HCT116 (cell line): ENCODE measurements around the gene DND1. TPM values are rescaled to one million over a fixed set of nuclear protein-coding genes. Genes with fewer than 3 reads are reported as not detected.

Experiments
- ATAC-seq: fragments of 200-7000 bp; cut with Tn5 transposase; 2 replicates; pipeline ENCODE4 v1.9.1; 2020; ENCODE audit warnings: mild to moderate bottlenecking, moderate library complexity
- BruUV-seq: library from RNA; stranded (reverse); fragments of 400-500 nt; replicated peaks from 2 replicates; lab custom pipeline; 2021; lab: Mats Ljungman, UMichigan
- CTCF ChIA-PET: fragments of 300-600 bp; sonication (Branson Sonifier 250); formaldehyde crosslinking; loops from one replicate; lab custom pipeline; 2021; ENCODE audit warnings: antibody characterized with exemption; lab: Charles Lee
- POLR2A ChIA-PET: fragments of 300-600, 350-600 bp; sonication (Branson Sonifier 250); formaldehyde crosslinking; loops from one replicate; lab custom pipeline; 2021; ENCODE audit warnings: antibody characterized with exemption; lab: Charles Lee
- RAD21 ChIA-PET, 2 experiments: fragments of 300-600 bp; sonication (Branson Sonifier 250); formaldehyde crosslinking; loops; one replicate each; lab custom pipeline; 2023; ENCODE audit warnings: low total read pairs in 2 of 2; ENCODE audit not compliant: uncharacterized antibody in 2 of 2, unreplicated experiment in 2 of 2, low non-redundant PET in 1 of 2; lab: Charles Lee
- DNase-seq: peaks from one replicate; pipeline ENCODE4 v3.0.0-alpha.2; 2010; ENCODE audit warnings: low read depth, low spot score
- H2AFZ ChIP-seq: fragments of 200-600 bp; shearing (Covaris generic), sonication (generic); 2 replicates; pipeline ENCODE4 v1.6.1; 2017; ENCODE audit warnings: low read depth, mixed run types, mixed read lengths, antibody characterized with exemption, low read length; ENCODE audit not compliant: poor library complexity, severe bottlenecking
- H3K27ac ChIP-seq: 2 replicates; pipeline ENCODE4 v1.5.1; 2012; ENCODE audit warnings: low read depth, low read length
- H3K27me3 ChIP-seq: fragments of 200-600 bp; sonication (generic); 2 replicates; pipeline ENCODE4 v1.6.1; 2016; ENCODE audit warnings: mixed run types, low read length, mixed read lengths; ENCODE audit not compliant: insufficient read depth
- H3K36me3 ChIP-seq, 2 experiments: fragments of 200-500 bp in 1 of 2; fragments of 200-600 bp in 1 of 2; sonication (Bioruptor generic) in 1 of 2; sonication (generic) in 1 of 2; 2 replicates each; pipeline versions ENCODE4 v1.5.1 to v1.6.1; 2014 to 2016; ENCODE audit warnings: low read length in 2 of 2, inconsistent platforms in 1 of 2, mixed read lengths in 1 of 2, mixed run types in 1 of 2; ENCODE audit not compliant: insufficient read depth in 2 of 2, control insufficient read depth in 1 of 2
- H3K4me1 ChIP-seq, 2 experiments: fragments of 200-600 bp in 1 of 2; sonication (generic) in 1 of 2; 2 replicates each; pipeline versions ENCODE4 v1.5.1 to v1.6.1; 2012 to 2017; ENCODE audit warnings: low read length in 2 of 2, inconsistent platforms in 1 of 2, mild to moderate bottlenecking in 1 of 2, mixed read lengths in 1 of 2, mixed run types in 1 of 2, moderate library complexity in 1 of 2; ENCODE audit not compliant: insufficient read depth in 2 of 2, control insufficient read depth in 1 of 2
- H3K4me2 ChIP-seq: fragments of 200-600 bp; sonication (generic); 2 replicates; pipeline ENCODE4 v1.6.1; 2017; ENCODE audit warnings: mixed run types, low read length, mixed read lengths
- H3K4me3 ChIP-seq, 2 experiments: fragments of 200-600 bp in 1 of 2; sonication (generic) in 1 of 2; replicated peaks in 1 of 2; 2 replicates each; pipeline ENCODE4 v1.5.1; 2011 to 2016; ENCODE audit warnings: low read length in 2 of 2, control low read depth in 1 of 2, low read depth in 1 of 2, mild to moderate bottlenecking in 1 of 2, mixed read lengths in 1 of 2, mixed run types in 1 of 2
- H3K79me2 ChIP-seq: fragments of 200-600 bp; sonication (generic); 2 replicates; pipeline ENCODE4 v1.6.1; 2017; ENCODE audit warnings: mild to moderate bottlenecking, mixed run types, low read length, moderate library complexity, mixed read lengths; ENCODE audit not compliant: insufficient read depth
- H3K9ac ChIP-seq: fragments of 200-600 bp; sonication (generic); 2 replicates; pipeline ENCODE4 v1.6.1; 2016; ENCODE audit warnings: low read length, mixed read lengths
- H3K9me2 ChIP-seq: fragments of 200-600 bp; sonication (generic), shearing (Covaris generic); 2 replicates; pipeline ENCODE4 v1.6.1; 2017; ENCODE audit warnings: mixed run types, mild to moderate bottlenecking, moderate library complexity; ENCODE audit not compliant: insufficient read depth
- H3K9me3 ChIP-seq, 2 experiments: fragments of 200-500 bp in 1 of 2; fragments of 200-600 bp in 1 of 2; sonication (Bioruptor generic) in 1 of 2; sonication (generic) in 1 of 2; 2 replicates each; pipeline ENCODE4 v1.6.1; 2014 to 2017; ENCODE audit warnings: low read length in 2 of 2, mixed read lengths in 2 of 2, inconsistent platforms in 1 of 2, low read depth in 1 of 2, mild to moderate bottlenecking in 1 of 2, mixed run types in 1 of 2, moderate library complexity in 1 of 2; ENCODE audit not compliant: control insufficient read depth in 1 of 2, insufficient read depth in 1 of 2
- H4K20me1 ChIP-seq: fragments of 200-600 bp; sonication (generic), shearing (Covaris generic); 2 replicates; pipeline ENCODE4 v1.6.1; 2017; ENCODE audit warnings: mixed run types, mild to moderate bottlenecking, moderate library complexity; ENCODE audit not compliant: insufficient read depth
- CBX3 ChIP-seq: IDR thresholded peaks from 2 replicates; pipeline ENCODE4 v1.6.1; 2012; ENCODE audit warnings: low read depth
- CTCF ChIP-seq, 3 experiments: fragments of 200-600 bp in 1 of 3; sonication (generic) in 1 of 3; IDR thresholded peaks in 2 of 3; conservative IDR thresholded peaks in 1 of 3; 2 replicates each; pipeline ENCODE4 v1.5.1; 2012 to 2017; ENCODE audit warnings: low read depth in 2 of 3, low read length in 2 of 3, antibody characterized with exemption in 1 of 3, borderline replicate concordance in 1 of 3, control low read depth in 1 of 3, mild to moderate bottlenecking in 1 of 3, mixed read lengths in 1 of 3, mixed run types in 1 of 3, moderate library complexity in 1 of 3; ENCODE audit not compliant: insufficient read depth in 1 of 3
- ELF1 ChIP-seq: IDR thresholded peaks from 2 replicates; pipeline ENCODE4 v1.6.1; 2012; ENCODE audit warnings: low read depth, borderline replicate concordance
- EZH2 ChIP-seq: fragments of 200-600 bp; sonication (generic); IDR thresholded peaks from 2 replicates; pipeline ENCODE4 v1.6.1; 2017; ENCODE audit warnings: antibody characterized with exemption, mixed run types
- EZH2phosphoT487 ChIP-seq: fragments of 200-600 bp; IDR thresholded peaks from 2 replicates; pipeline ENCODE4 v1.6.1; 2018; ENCODE audit warnings: antibody characterized with exemption, borderline replicate concordance
- FOSL1 ChIP-seq: IDR thresholded peaks from 2 replicates; pipeline ENCODE4 v1.6.1; 2012; ENCODE audit warnings: low read depth
- MAX ChIP-seq: IDR thresholded peaks from 2 replicates; pipeline ENCODE4 v1.6.1; 2012
- POLR2A ChIP-seq: IDR thresholded peaks from 2 replicates; pipeline ENCODE4 v1.7.0; 2011; ENCODE audit warnings: borderline replicate concordance; ENCODE audit not compliant: insufficient read depth, insufficient read length; ENCODE audit errors: extremely low read depth
- POLR2AphosphoS5 ChIP-seq: IDR thresholded peaks from 2 replicates; pipeline ENCODE4 v1.6.1; 2011; ENCODE audit warnings: mild to moderate bottlenecking, low read depth, low read length, moderate library complexity
- RAD21 ChIP-seq: IDR thresholded peaks from 2 replicates; pipeline ENCODE4 v1.6.1; 2012; ENCODE audit warnings: low read depth, mild to moderate bottlenecking
- SP1 ChIP-seq: IDR thresholded peaks from 2 replicates; pipeline ENCODE4 v1.6.1; 2012; ENCODE audit warnings: low read depth
- SRF ChIP-seq: IDR thresholded peaks from 2 replicates; pipeline ENCODE4 v1.6.1; 2012; ENCODE audit warnings: low read depth
- ZBTB33 ChIP-seq: IDR thresholded peaks from 2 replicates; pipeline ENCODE4 v1.6.1; 2011; ENCODE audit warnings: mild to moderate bottlenecking, low read length, moderate library complexity; ENCODE audit not compliant: insufficient replicate concordance; ENCODE audit errors: extremely low read depth
- ZFX ChIP-seq: fragments of 450-650 bp; IDR thresholded peaks from 2 replicates; pipeline ENCODE4 v1.6.1; 2017
- intact Hi-C: fragments of 100-400 bp; cut with micrococcal nuclease; formaldehyde crosslinking; loops from 2 replicates; pipeline ENCODE4 v1.10.0; 2022
- total RNA-seq: library from RNA; stranded (reverse); gene quantifications from one replicate; pipeline ENCODE4 v1.2.1, GENCODE V29; 2021; ENCODE audit not compliant: unreplicated experiment

Gene DND1
- total RNA-seq, 1 experiment from 2014 or later: 2.3 TPM

GRCh38 chr5:140631831-140632365, 41.5 kb downstream of the DND1 start:
- ATAC-seq (no peak), DNase-seq (no peak)
- no peak overlapping the region for H3K9ac ChIP-seq
- H3K9me3 ChIP-seq: no peaks in the 10 kb centered on the region
- H2AFZ ChIP-seq: no peak overlapping the region
- no peaks in the 10 kb centered on the region for H3K79me2 ChIP-seq
- no peak overlapping the region for H3K4me2 ChIP-seq
- ChIA-PET CTCF (no interaction called here), RAD21 (no interaction called here), POLR2A (no interaction called here)
- H3K4me1 ChIP-seq: peaks cover 0 to 10% of the 10 kb centered on the region in 2 experiments; a peak in 2 of 4 replicates
- H3K36me3 ChIP-seq: no peaks in the 10 kb centered on the region
- H3K9me2 ChIP-seq: no peaks in the 10 kb centered on the region
- intact Hi-C loops: no loop called here
- no peak overlapping the region for H3K27ac ChIP-seq
- H4K20me1 ChIP-seq: no peaks in the 10 kb centered on the region
- H3K27me3 ChIP-seq: no peaks in the 10 kb centered on the region
- no peak for TF ChIP-seq ELF1
- TF ChIP-seq ZFX: no peak
- no peak for TF ChIP-seq CTCF (IDR thresholded peaks at IDR 0.05 in 2 of 3, conservative IDR thresholded peaks at IDR 0.05 in 1 of 3; ENCODE audit: borderline replicate concordance in 1 of 3, insufficient read depth in 1 of 3, low read depth in 2 of 3, low read length in 2 of 3)
- no peak for TF ChIP-seq CBX3
- TF ChIP-seq POLR2A: no peak
- TF ChIP-seq EZH2: no peak
- TF ChIP-seq RAD21: no peak
- no peak overlapping the region for H3K4me3 ChIP-seq
- BruUV-seq: no TSS peak

- H3K79me2 ChIP-seq: no peaks in the 10 kb centered on the region
- peaks cover 0 to 10% of the 10 kb centered on the region in 2 experiments; a peak in 2 of 4 replicates for H3K4me1 ChIP-seq
- no peaks in the 10 kb centered on the region for H3K36me3 ChIP-seq
- no peaks in the 10 kb centered on the region for H3K27me3 ChIP-seq
- H2AFZ ChIP-seq: no peak overlapping the region
- H4K20me1 ChIP-seq: no peaks in the 10 kb centered on the region
- intact Hi-C loops: no loop called here
- H3K9ac ChIP-seq: no peak overlapping the region
- no peak for ATAC-seq
- ChIA-PET POLR2A (no interaction called here), CTCF (interaction anchor here (1.3 kb wide), 1 partner anchor 258 kb away, joined by 3 read pairs; no protein-coding TSS in a partner anchor), RAD21 (no interaction called here)
- BruUV-seq: no TSS peak
- DNase-seq: no peak
- no peak overlapping the region for H3K4me2 ChIP-seq
- no peaks in the 10 kb centered on the region for H3K9me3 ChIP-seq
- H3K9me2 ChIP-seq: no peaks in the 10 kb centered on the region
- no peak overlapping the region for H3K27ac ChIP-seq
- H3K4me3 ChIP-seq: no peak overlapping the region
- no peak for TF ChIP-seq POLR2A
- no peak for TF ChIP-seq CBX3
- TF ChIP-seq MAX: no peak
- TF ChIP-seq POLR2AphosphoS5: no peak
- no peak for TF ChIP-seq CTCF (IDR thresholded peaks at IDR 0.05 in 2 of 3, conservative IDR thresholded peaks at IDR 0.05 in 1 of 3; ENCODE audit: borderline replicate concordance in 1 of 3, insufficient read depth in 1 of 3, low read depth in 2 of 3, low read length in 2 of 3)
- no peak for TF ChIP-seq ZBTB33
- no peak for TF ChIP-seq FOSL1
- no peak for TF ChIP-seq SRF
- TF ChIP-seq EZH2phosphoT487: no peak
- no peak for TF ChIP-seq SP1
These were observed 42.3 kb downstream of the DND1 start for GRCh38 chr5:140631036-140631417.
